ENCODE measurements around the gene MEIS1. TPM values are rescaled to one million over a fixed set of nuclear protein-coding genes. Genes with fewer than 3 reads are reported as not detected.

The MEIS1 gene
- total and polyA plus RNA-seq, 12 donors = 24.8 to 63.8 (median 38.6) TPM

DNA sequence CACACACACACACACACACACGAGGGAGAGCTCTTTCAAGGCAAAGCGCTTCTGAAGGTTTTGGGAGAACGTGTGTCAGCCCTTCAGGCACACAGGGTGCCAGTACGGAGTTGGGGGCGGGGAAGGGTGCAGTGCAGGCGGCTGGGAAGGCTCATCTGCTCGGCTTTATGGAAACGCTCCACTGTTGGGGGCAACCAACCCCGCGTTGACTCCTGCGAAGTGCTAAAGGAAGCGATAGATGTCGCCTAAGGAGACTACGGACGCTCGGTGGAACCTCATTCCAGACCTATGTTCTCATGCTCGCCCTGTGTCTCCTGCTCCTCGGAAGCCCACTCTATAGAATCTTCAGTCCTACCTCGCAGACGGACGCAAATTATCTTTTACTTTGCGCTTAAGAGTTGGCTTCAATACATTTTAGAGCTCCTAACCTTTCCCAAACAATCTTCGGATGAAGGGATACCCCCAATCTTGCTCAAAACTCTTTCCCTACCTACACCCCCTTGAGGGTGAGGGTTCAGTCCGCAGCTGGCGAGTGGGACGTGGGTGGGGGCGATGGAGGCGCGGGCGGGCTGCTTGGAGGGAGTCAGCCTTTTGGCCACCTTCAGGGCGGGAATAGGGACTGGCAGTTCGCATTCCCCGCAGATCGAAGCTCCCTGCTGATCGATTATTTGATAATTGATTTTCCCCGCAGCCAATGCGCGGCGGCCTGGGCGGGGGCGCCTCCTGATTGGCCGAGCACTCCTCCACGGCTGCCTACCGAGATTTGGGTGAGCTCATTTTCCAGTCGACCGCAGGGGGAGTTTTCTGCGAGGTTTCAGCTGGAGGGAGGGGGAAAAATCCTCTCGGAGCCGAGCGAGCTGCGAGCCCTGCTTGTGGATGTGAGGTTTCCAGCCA lies 1.9 kb upstream of the MEIS1 start:
- intact Hi-C loops (cut with DNase I) = loop anchor here in 8 of 10 donors (2.0 to 10.0 kb wide), 14 partner anchors 64 to 1602 kb away; partner anchors contain the start of gene ETAA1 (in 2 of the 8)
- TF ChIP-seq, protein P1, sequence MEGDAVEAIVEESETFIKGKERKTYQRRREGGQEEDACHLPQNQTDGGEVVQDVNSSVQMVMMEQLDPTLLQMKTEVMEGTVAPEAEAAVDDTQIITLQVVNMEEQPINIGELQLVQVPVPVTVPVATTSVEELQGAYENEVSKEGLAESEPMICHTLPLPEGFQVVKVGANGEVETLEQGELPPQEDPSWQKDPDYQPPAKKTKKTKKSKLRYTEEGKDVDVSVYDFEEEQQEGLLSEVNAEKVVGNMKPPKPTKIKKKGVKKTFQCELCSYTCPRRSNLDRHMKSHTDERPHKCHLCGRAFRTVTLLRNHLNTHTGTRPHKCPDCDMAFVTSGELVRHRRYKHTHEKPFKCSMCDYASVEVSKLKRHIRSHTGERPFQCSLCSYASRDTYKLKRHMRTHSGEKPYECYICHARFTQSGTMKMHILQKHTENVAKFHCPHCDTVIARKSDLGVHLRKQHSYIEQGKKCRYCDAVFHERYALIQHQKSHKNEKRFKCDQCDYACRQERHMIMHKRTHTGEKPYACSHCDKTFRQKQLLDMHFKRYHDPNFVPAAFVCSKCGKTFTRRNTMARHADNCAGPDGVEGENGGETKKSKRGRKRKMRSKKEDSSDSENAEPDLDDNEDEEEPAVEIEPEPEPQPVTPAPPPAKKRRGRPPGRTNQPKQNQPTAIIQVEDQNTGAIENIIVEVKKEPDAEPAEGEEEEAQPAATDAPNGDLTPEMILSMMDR (IDR thresholded peaks at IDR 0.05) = peak in 2 of 9 donors; percentile 21 to 25
- peaks cover 0 to 27% (median 0%) of the 10 kb centered on the region in 9 donors for H3K4me1 ChIP-seq
- peak; percentile 83 to 89 (median 86) for ATAC-seq
- peak overlapping the region; percentile 74 to 95 (median 90) for H3K27ac ChIP-seq
- peaks cover 0 to 99% (median 8%) of the 10 kb centered on the region in 7 donors for H3K27me3 ChIP-seq
- H3K36me3 ChIP-seq = no peaks in the 10 kb centered on the region
- peak overlapping the region; percentile 60 to 87 (median 78) for H3K4me3 ChIP-seq
- peak; percentile 85 to 94 for DNase-seq
- no peaks in the 10 kb centered on the region for H3K9me3 ChIP-seq
- WGBS, 2 donors = 0 to 1% methylated on average over 51 of the region's 51 CpGs

DNA sequence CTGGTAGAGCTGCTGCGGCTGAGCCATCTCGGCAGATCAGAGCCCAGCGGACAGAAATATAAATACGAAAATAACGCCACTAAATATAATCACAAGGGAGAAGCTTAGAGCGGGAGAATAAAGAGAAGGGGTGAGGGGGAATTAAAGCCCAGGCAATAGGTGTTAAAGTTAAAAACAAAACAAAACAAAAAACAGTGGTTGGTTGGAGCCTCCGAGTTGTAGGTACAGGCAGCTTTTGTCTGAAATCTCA lies 1.3 kb upstream of the MEIS1 start:
- Histone ChIP-seq H3K4me1 (peaks cover 0 to 27% (median 0%) of the 10 kb centered on the region in 9 donors), H3K9me3 (no peaks in the 10 kb centered on the region), H3K27ac (peak overlapping the region; percentile 74 to 95 (median 90)), H3K4me3 (peak overlapping the region; percentile 39 to 87 (median 78)), H3K27me3 (peaks cover 0 to 99% (median 3%) of the 10 kb centered on the region in 7 donors), H3K36me3 (no peaks in the 10 kb centered on the region)
- 0 to 1% methylated on average over 7 of the region's 7 CpGs for WGBS, 2 donors
- intact Hi-C loops (cut with DNase I) = loop anchor here in 8 of 10 donors (2.0 to 10.0 kb wide), 14 partner anchors 64 to 1601 kb away; partner anchors contain the start of gene ETAA1 (in 2 of the 8)
- TF ChIP-seq, protein P1 (IDR thresholded peaks at IDR 0.05) = no peak
- ATAC-seq (no peak), DNase-seq (no peak)

DNA sequence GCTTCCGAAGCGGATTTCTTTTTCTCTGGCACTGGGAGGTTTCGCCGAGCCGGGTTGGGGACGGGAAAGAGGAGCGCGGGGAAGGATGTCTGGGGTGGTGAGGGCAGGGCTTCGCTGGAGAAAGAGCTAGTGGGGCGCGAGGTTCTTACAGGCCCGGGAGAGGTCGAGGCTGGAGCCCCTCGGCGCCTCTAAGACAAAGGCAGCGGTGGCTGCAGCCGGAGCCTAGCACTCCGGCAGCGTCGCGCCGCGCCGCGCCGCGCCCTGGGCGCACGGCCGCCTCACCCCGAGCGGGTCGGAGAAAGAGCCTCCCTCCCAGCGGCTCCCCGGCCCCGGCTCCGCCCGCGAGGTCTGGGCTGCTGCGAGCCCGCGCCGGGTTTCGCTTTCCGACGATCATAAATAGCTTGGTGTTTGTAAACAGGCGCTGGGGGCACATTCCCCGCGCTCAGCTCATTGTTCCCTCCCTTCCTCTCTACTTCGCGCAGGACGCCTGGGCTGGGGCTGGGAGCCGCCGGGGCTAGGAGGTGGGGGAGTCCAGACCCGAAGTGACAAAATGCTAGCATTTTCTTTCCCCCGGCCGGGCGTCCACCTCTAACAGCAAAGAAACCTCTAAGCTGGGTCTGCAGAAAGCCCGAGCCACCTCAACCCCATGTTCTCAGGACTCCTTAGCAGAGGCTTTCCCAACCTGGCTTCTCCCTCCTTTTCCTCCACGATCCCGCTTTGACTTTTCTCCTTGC lies 813 bp upstream of the MEIS1 start:
- Histone ChIP-seq H3K4me1 (peaks cover 0 to 27% (median 0%) of the 10 kb centered on the region in 9 donors), H3K27ac (peak overlapping the region; percentile 74 to 95 (median 90)), H3K36me3 (no peaks in the 10 kb centered on the region), H3K27me3 (peaks cover 0 to 99% (median 0%) of the 10 kb centered on the region in 7 donors), H3K4me3 (peak overlapping the region; percentile 39 to 87 (median 78)), H3K9me3 (no peaks in the 10 kb centered on the region)
- WGBS, 2 donors = 0 to 2% methylated on average over 61 of the region's 61 CpGs
- peak; percentile 32 to 73 (median 42) for ATAC-seq
- intact Hi-C loops (cut with DNase I) = loop anchor here in 8 of 10 donors (2.0 to 10.0 kb wide), 14 partner anchors 63 to 1601 kb away; partner anchors contain the start of gene ETAA1 (in 2 of the 8)
- TF ChIP-seq, protein P1 (IDR thresholded peaks at IDR 0.05) = no peak
- peak; percentile 50 to 69 for DNase-seq

DNA sequence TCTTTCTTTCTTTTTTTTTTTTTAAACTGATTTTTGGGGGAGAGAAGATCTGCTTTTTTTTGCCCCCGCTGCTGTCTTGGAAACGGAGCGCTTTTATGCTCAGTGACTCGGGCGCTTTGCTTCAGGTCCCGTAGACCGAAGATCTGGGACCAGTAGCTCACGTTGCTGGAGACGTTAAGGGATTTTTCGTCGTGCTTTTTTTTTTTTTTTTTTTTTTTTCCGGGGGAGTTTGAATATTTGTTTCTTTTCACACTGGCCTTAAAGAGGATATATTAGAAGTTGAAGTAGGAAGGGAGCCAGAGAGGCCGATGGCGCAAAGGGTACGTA lies 587 bp downstream of the MEIS1 start:
- WGBS, 2 donors = 1% methylated on average over 15 of the region's 15 CpGs
- Histone ChIP-seq H3K4me3 (peak overlapping the region; percentile 39 to 87 (median 78)), H3K27ac (peak overlapping the region; percentile 74 to 95 (median 90)), H3K4me1 (peaks cover 0 to 33% (median 0%) of the 10 kb centered on the region in 9 donors), H3K36me3 (no peaks in the 10 kb centered on the region), H3K9me3 (no peaks in the 10 kb centered on the region), H3K27me3 (peaks cover 0 to 98% (median 0%) of the 10 kb centered on the region in 7 donors)
- ATAC-seq (no peak), DNase-seq (no peak)
- intact Hi-C loops (cut with DNase I) = loop anchor here in 8 of 10 donors (2.0 to 10.0 kb wide), 9 partner anchors 62 to 1599 kb away; partner anchors contain the start of gene ETAA1 (in 1 of the 8)
- TF ChIP-seq, protein P1 (IDR thresholded peaks at IDR 0.05) = no peak
